Tongue (tissue), 2 donors: ENCODE data around the gene STYK1. TPM values are rescaled to one million over a fixed set of nuclear protein-coding genes. Genes with fewer than 3 reads are reported as not detected.
"Not testable (repeated sequence)": the region's sequence is repeated elsewhere in the genome, so short reads cannot be mapped to it uniquely, and the experiment has no call there.

Experiments used
- DNase-seq: peaks from one replicate; pipeline ENCODE4 v3.0.0-alpha.2; 2015
- total RNA-seq: library from RNA; depleted of rRNA; stranded (reverse); fragments of >200 nt; gene quantifications from one replicate; pipeline ENCODE4 v1.2.3, GENCODE V29; 2014

The STYK1 gene
- total RNA-seq, 1 donor from 2014 or later, result 1.7 TPM

DNA sequence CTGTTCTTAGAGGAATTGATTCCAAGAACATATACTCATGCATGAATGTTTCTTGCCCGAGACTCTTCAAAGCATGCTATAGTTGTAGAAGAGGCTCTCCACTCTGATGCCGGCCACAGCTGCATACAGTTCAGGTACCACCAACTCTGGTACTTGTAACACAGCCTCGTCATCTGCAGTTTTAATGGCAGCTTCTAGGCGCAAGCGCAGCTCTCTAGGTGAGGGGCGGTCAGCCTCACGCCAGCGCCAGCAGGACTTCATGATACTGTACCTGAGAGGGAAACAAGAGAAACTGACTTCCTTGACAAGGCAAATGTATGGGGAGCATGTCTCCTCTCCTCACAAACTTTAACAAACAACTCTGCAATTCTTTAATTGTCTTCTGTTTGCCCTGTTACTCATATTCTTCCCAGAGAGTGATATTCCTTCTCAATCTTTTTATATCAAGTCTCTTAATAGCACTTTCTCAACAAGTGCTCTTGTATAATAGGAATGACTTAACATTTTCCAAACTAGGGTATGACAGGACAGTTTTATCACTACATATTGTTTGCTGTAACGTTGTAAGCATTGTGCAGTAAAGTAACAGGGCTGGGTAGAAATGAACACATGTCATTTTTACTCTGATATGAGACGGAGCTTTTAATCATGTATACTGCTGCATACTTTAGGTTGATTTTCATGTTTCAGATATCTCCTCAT lies 53.6 kb downstream of the STYK1 start:
- no peak for DNase-seq

GRCh38 chr12:10618338-10618987 lies 55.4 kb downstream of the STYK1 start:
- DNase-seq, result no peak

GRCh38 chr12:10617863-10618262 lies 56.0 kb downstream of the STYK1 start:
- DNase-seq, result no peak

DNA sequence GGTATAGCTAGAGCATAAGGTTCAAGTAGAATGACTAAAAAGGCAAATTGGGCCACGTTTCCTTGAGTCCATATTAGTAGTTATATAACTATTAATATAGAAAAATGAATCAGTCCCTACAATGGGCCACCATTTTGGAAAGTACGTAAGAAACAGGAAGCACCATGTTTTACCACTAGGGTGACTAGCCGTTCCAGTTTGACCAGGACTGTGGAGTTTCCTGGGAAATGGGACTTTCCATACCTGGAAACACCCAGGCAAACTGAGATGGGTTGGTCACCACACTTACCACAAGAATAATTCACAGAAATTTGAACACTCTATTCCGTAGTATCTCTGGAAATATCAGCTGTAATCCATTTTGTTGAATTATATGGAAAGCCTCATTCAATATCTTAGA lies 58.3 kb downstream of the STYK1 start:
- DNase-seq, result no peak

GRCh38 chr12:10614056-10614370 lies 59.8 kb downstream of the STYK1 start:
- no peak for DNase-seq

DNA sequence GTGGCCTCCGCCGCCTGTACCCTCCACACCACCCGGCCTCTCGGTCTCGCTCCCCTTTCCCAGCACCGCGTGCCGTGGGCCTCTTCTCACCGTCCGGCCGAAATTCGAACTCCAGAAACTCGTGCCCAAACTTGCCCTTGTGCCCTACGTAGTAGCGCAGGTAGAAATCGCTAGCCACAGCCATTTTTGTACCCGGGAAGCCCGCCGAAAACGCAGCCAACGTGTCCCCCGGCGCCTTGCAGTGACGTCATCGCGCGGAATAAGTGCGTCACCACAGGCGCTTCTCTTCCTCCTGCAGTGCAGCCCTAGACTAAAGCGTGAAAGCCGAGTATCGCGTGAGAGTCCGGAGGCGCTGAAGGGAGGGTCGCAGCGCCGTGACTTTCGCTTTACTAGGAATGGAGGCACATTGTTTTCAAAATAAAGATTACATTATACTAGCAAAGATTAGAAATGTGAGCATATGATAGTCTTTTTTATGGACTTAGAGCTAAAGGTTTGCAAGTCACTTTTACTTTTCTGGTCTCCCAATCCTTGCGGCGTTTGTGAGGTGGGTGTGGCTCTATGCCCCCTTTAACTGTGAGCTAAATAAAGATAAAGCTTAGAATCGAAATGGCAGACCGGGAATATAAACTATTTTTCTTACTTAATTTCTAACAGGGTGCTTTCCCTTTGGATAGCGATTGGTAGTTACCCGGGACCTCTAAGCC lies 60.4 kb downstream of the STYK1 start, which contains the start of gene MAGOHB:
MAGOHB (minus strand) TSS at position 261 of the 707 bp plus-strand sequence; CDS start at position 184, 77 bp downstream.
- peak; percentile 99 for DNase-seq

DNA sequence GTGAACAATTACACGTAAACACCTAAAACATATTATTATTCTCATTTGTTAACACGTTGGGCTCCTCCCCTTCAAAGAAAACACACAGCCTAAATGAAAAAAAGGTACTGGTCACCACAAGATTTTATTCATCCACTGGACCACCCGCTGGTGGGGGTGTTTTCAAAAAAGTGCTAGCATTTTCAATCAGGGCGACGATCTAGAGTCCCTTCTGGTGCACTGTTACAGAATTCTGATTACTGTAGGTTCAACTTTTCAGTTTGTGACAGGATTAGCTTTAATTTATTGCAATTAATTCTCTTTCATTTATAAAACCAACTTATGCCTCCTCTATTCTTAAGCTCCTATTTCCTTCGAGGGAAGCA lies 60.9 kb downstream of the STYK1 start:
- no peak for DNase-seq

DNA sequence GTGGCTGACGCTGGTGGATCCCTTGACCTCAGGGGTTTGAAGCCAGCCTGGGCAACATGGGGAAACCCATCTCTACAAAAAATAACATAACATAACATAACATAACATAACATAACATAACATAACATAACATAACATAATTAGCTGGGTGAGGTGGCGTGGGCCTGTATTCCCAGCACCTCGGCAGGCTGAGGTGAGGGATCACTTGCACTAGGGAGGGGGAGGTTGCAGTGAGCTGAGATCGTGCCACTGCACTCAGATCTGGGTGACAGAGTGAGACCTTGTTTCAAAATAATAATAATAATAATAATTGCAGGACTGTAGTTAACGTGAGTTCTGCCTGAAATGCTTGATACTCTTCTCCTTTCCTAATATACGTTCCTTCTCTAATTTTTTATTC lies 61.7 kb downstream of the STYK1 start:
- no peak for DNase-seq

- not testable (repeated sequence) for DNase-seq
Observed at GRCh38 chr12:10611258-10611657, 62.6 kb downstream of the STYK1 start.

DNA sequence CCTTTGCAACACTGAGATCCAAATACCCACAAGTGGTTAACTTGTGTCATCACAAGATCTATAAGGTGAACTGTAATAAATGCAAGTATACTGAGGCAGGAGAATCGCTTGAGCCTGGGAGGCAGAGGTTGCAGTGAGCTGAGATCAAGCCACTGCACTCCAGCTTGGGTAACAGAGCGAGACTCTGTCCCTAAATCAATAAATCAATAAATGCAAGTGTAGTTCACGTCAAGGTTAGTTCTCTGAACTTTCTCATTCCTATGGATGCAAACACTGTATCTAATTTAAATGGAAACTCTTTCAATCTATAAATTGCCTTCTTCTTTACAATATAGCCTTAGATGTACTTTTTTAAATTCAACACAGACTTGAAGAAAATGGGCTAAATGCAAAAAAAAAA lies 63.7 kb downstream of the STYK1 start:
- no peak for DNase-seq

DNA sequence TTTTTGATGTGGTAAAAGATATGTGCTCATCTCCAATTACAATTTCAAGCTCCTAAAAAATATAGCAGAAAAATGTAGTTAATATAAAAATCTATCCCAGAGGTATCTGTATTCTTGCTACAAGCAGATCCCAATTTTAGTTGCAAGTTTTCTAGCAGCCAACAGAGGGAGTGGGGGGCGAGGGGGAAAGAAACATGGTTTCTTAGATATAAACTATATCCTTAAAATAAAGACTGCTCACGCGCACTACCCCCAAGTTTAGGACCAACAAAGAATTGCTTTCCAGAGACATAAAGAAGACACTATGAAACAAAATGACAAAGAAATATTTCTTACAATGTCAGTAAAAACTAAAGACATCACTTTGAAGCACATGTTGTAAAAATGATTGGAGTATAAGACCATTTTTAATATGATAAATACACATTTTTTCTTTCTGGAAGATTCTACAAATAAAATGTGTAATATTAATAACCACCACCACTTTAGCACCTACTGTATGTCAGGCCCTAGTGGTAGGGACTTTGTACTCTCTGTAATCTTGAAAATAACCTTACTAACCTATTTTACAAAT lies 65.9 kb downstream of the STYK1 start:
- DNase-seq, result no peak

GRCh38 chr12:10601860-10602259 lies 72.0 kb downstream of the STYK1 start:
- DNase-seq, result no peak

GRCh38 chr12:10600988-10601387 lies 72.9 kb downstream of the STYK1 start:
- DNase-seq, result no peak

- no peak for DNase-seq
Observed at GRCh38 chr12:10595881-10596280, 78.0 kb downstream of the STYK1 start.

DNA sequence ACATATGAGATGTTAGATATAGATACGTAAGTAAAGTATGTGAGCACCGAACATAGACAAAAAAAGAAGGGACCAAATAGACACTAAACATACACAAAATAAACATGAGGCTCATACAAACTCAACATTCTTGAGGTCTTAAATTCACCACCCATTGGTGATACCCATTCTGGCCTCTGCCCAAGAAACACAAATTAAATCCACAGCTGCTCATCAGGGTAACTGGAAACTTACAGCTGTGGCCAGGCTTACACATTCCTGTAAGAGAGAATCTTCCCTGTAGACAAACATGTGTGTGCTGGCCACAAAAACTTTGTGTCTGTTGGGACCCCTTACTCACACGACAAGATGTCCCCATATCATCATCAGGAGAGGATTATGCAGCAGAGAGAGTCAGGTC lies 82.9 kb downstream of the STYK1 start:
- DNase-seq, result no peak

GRCh38 chr12:10584415-10584814 lies 89.4 kb downstream of the STYK1 start:
- no peak for DNase-seq

DNA sequence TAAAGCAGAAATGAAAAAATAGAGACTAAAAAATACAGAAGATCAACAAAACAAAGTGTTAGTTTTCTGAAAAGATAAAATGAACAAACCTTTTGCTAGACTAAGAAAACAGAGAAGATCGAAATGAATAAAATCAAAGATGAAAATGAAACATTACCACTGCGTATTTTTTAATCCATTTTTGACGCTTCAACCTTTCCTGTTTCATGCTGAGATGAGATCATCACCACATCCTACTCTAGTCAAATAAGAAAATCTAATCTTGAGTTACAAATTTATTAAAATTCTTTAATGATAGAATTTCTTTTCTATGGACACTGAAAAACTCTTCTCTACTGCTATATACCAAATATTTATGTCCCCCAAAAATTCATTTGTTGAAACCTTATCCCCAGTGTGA lies 91.1 kb downstream of the STYK1 start:
- no peak for DNase-seq

- not testable (repeated sequence) for DNase-seq
Observed at GRCh38 chr12:10582133-10582532, 91.7 kb downstream of the STYK1 start.

DNA sequence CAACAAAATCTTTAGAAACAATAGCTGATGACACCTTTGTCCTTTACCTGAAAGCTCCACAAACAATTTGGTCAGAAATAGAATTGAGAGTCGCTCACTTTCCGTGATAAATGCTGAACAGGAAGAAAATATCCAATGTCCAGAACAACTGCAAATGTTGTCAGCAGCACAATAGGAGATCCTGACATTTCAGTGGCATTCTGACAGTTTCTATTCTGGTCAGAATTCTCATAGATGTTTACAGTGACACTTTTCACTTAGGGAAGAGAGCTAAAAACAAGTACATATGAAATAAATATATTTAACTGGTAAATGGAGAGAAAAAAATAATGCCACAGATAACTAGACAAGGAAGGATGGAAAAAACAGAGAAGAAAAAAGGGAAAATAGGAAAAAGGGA lies 99.5 kb downstream of the STYK1 start:
- no peak for DNase-seq

GRCh38 chr12:10572021-10572490 lies 101.8 kb downstream of the STYK1 start:
- DNase-seq, result not testable (repeated sequence)

GRCh38 chr12:10571141-10571540 lies 102.7 kb downstream of the STYK1 start:
- DNase-seq, result no peak
